OCI-LY3 (cell line): Measurements from ENCODE around the gene KDM4C.

Experiments
- H2AFZ ChIP-seq: fragments of 200-600, 300-600 bp; shearing (Covaris generic); 2 replicates; pipeline ENCODE4 v1.6.0; 2014; ENCODE audit warnings: antibody characterized with exemption, low read depth, low read length
- H3K27ac ChIP-seq: fragments of 200-600, 300-600 bp; sonication (generic); 2 replicates; pipeline ENCODE4 v1.5.1; 2014; ENCODE audit warnings: mild to moderate bottlenecking, low read length, moderate library complexity, mixed read lengths
- H3K27me3 ChIP-seq: fragments of 200-600, 300-600 bp; sonication (generic); 2 replicates; pipeline ENCODE4 v1.6.1; 2014; ENCODE audit warnings: low read depth, low read length, mixed read lengths
- H3K36me3 ChIP-seq: fragments of 200-600, 300-600 bp; sonication (generic); replicated peaks from 2 replicates; pipeline ENCODE3; 2014; ENCODE audit warnings: low read depth, low read length, mixed read lengths
- H3K4me1 ChIP-seq: fragments of 300-600, 200-600 bp; sonication (generic); 2 replicates; pipeline ENCODE4 v1.6.1; 2014; ENCODE audit warnings: low read length, mixed read lengths
- H3K4me2 ChIP-seq: fragments of 200-600, 300-600 bp; sonication (generic); 2 replicates; pipeline ENCODE4 v1.6.1; 2014; ENCODE audit warnings: low read length, mixed read lengths
- H3K4me3 ChIP-seq: fragments of 300-600, 200-600 bp; sonication (generic); 2 replicates; pipeline ENCODE4 v1.5.1; 2014; ENCODE audit warnings: antibody characterized with exemption, mild to moderate bottlenecking, low read length, moderate library complexity
- H3K79me2 ChIP-seq: fragments of 300-600, 200-600 bp; shearing (Covaris generic); 2 replicates; pipeline ENCODE4 v1.6.1; 2014; ENCODE audit warnings: mild to moderate bottlenecking, low read length, mixed read lengths
- H3K9ac ChIP-seq: fragments of 300-600, 200-600 bp; shearing (Covaris generic); 2 replicates; pipeline ENCODE4 v1.6.0; 2014; ENCODE audit warnings: mild to moderate bottlenecking, low read length, moderate library complexity
- H3K9me3 ChIP-seq: fragments of 200-600, 300-600 bp; shearing (Covaris generic); 2 replicates; pipeline ENCODE4 v1.6.1; 2014; ENCODE audit warnings: low read length, mixed read lengths; ENCODE audit not compliant: insufficient read depth
- H4K20me1 ChIP-seq: fragments of 200-600, 300-600 bp; sonication (generic); 2 replicates; pipeline ENCODE4 v1.6.1; 2016; ENCODE audit warnings: low read length, mixed read lengths; ENCODE audit not compliant: insufficient read depth
- EZH2phosphoT487 ChIP-seq: fragments of 200-600 bp; shearing (Covaris generic); IDR thresholded peaks from 2 replicates; pipeline ENCODE4 v1.6.1; 2018; ENCODE audit warnings: antibody characterized with exemption, mixed run types, low read depth
- TF ChIP-seq, protein P1 (sequence below): fragments of 200-600, 300-600 bp; sonication (generic); IDR thresholded peaks from 2 replicates; pipeline ENCODE4 v1.5.1; 2014; ENCODE audit warnings: antibody characterized with exemption, low read length, low read depth

The KDM4C gene

DNA sequence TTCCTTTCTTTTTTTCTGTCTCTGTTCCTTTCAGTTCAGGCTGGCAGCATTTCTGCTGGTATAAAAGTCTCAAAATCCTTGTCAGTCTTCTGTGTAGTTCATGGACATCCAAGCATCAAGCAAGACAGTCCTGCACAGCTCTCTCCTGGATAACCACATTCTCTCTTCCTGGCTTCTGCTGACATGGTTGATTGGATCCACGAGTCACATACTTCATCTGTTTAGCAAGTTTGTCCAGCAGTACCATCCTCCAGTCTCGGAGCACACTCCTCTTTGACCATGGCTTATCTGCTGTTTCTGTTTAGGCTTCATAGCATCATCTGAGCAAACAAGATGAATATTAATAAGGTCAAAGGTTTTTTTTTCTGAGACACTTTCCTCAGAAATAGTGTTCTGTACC, 220.8 kb downstream of the KDM4C start:
- Histone ChIP-seq H3K79me2 (no peaks in the 10 kb centered on the region), H3K4me1 (peaks cover 6% of the 10 kb centered on the region), H3K27me3 (no peaks in the 10 kb centered on the region), H3K27ac (no peak overlapping the region), H3K9me3 (no peaks in the 10 kb centered on the region), H3K4me3 (no peak overlapping the region), H3K36me3 (no peaks in the 10 kb centered on the region), H3K4me2 (no peak overlapping the region), H2AFZ (no peak overlapping the region), H3K9ac (no peak overlapping the region), H4K20me1 (peaks cover 6% of the 10 kb centered on the region; the same call in 1 of the 2 replicates)
- TF ChIP-seq, protein P1, sequence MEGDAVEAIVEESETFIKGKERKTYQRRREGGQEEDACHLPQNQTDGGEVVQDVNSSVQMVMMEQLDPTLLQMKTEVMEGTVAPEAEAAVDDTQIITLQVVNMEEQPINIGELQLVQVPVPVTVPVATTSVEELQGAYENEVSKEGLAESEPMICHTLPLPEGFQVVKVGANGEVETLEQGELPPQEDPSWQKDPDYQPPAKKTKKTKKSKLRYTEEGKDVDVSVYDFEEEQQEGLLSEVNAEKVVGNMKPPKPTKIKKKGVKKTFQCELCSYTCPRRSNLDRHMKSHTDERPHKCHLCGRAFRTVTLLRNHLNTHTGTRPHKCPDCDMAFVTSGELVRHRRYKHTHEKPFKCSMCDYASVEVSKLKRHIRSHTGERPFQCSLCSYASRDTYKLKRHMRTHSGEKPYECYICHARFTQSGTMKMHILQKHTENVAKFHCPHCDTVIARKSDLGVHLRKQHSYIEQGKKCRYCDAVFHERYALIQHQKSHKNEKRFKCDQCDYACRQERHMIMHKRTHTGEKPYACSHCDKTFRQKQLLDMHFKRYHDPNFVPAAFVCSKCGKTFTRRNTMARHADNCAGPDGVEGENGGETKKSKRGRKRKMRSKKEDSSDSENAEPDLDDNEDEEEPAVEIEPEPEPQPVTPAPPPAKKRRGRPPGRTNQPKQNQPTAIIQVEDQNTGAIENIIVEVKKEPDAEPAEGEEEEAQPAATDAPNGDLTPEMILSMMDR, result no peak
- TF ChIP-seq EZH2phosphoT487, result no peak

DNA sequence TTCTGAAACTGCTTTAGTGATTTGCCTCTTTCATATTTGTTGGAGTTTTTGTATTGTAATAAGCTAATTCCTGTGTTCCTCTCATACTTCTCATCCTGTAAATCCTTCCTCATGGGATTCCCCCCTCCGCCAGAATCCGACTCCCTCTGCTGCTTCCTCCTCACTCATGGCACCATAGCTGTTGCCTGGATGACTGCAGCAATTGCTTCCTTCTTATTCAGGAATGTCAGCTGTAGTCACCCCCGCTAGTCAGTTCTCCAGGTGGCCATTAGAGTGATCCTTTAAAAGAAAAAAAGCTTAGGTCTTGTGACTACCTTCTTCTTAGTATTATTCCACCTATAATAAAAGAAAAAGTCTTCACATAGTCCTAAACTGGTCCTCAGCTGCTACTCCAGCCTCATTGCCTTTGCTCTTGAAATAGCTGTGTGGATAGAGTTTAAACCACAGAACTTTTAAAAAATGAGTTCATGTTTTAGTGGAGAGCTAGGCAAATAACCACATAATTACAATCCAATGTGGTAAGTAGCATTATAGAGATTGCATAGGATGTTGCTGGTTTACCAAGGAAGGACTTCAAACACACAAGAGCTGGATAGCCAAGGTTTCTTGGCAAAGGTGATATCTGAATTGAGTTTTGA, 227.3 kb downstream of the KDM4C start:
- Histone ChIP-seq H3K4me3 (no peak overlapping the region), H3K4me1 (no peaks in the 10 kb centered on the region), H3K9ac (no peak overlapping the region), H2AFZ (no peak overlapping the region), H4K20me1 (no peaks in the 10 kb centered on the region), H3K27ac (no peak overlapping the region), H3K27me3 (no peaks in the 10 kb centered on the region), H3K79me2 (no peaks in the 10 kb centered on the region), H3K4me2 (no peak overlapping the region), H3K36me3 (peaks cover 11% of the 10 kb centered on the region), H3K9me3 (no peaks in the 10 kb centered on the region)
- TF ChIP-seq EZH2phosphoT487, result no peak
- TF ChIP-seq, protein P1, result no peak

DNA sequence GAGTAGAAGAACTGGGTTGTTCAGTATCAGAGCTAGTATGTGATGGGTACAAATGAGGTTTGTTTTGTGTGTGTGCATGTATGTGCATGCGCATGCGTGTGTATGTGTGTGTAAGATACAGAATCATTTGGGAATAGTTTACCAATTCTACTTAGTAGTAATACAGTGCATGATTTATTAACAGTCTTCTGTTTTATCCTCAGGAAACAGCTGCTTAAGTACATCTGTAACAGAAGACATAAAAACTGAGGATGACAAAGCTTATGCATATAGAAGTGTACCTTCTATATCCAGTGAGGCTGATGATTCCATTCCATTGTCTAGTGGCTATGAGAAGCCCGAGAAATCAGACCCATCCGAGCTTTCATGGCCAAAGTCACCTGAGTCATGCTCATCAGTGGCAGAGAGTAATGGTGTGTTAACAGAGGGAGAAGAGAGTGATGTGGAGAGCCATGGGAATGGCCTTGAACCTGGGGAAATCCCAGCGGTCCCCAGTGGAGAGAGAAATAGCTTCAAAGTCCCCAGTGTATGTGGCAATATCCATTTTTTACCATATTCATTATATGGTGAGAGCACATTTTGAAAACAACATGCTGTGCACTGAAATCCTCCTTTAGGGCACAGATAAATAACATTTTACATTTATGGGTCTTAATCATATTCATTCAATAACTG, 228.5 kb downstream of the KDM4C start:
- H3K4me1 ChIP-seq, result no peaks in the 10 kb centered on the region
- H3K27me3 ChIP-seq, result no peaks in the 10 kb centered on the region
- H3K9me3 ChIP-seq, result no peaks in the 10 kb centered on the region
- H3K9ac ChIP-seq, result no peak overlapping the region
- H3K36me3 ChIP-seq, result peaks cover 11% of the 10 kb centered on the region
- no peak overlapping the region for H3K4me3 ChIP-seq
- no peak overlapping the region for H3K4me2 ChIP-seq
- H3K27ac ChIP-seq, result no peak overlapping the region
- no peaks in the 10 kb centered on the region for H3K79me2 ChIP-seq
- H4K20me1 ChIP-seq, result no peaks in the 10 kb centered on the region
- H2AFZ ChIP-seq, result no peak overlapping the region
- TF ChIP-seq EZH2phosphoT487, result no peak
- TF ChIP-seq, protein P1, result no peak

DNA sequence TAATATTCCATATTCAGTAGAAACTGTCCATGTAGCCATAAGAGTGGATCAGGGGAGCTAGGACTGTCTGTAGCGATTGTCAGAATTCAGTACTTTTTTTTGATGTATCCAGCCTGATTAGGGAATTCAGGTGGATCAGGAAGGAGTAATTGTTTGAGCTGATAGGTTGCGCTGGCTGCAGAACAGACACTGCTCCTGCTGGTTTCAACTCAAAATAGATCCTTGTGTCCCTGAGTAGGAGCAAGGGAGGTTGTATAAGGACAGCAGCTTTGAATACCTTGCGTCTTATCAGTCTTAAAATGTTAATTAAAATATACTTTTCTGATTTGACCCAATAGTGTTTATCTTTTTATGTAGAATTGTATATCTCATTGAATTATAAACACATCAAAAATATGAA, 229.6 kb downstream of the KDM4C start:
- TF ChIP-seq EZH2phosphoT487, result no peak
- TF ChIP-seq, protein P1, result no peak
- H3K79me2 ChIP-seq, result no peaks in the 10 kb centered on the region
- H3K27me3 ChIP-seq, result no peaks in the 10 kb centered on the region
- no peaks in the 10 kb centered on the region for H3K4me1 ChIP-seq
- H3K9me3 ChIP-seq, result no peaks in the 10 kb centered on the region
- no peak overlapping the region for H3K4me3 ChIP-seq
- no peaks in the 10 kb centered on the region for H4K20me1 ChIP-seq
- no peak overlapping the region for H3K9ac ChIP-seq
- H2AFZ ChIP-seq, result no peak overlapping the region
- H3K27ac ChIP-seq, result no peak overlapping the region
- no peak overlapping the region for H3K4me2 ChIP-seq
- peaks cover 11% of the 10 kb centered on the region for H3K36me3 ChIP-seq
